A549 treated with AZD9567 at 1 μM for 4 hours (cell line): ENCODE measurements around the gene KRTAP5-2. TPM values are rescaled to one million over a fixed set of nuclear protein-coding genes. Genes with fewer than 3 reads are reported as not detected.

ENCODE experiments used
- total RNA-seq: library from RNA; stranded (reverse); fragments of 200-300 nt; extraction: Qiagen RNA extraction; gene quantifications from 5 replicates; pipeline ENCODE4 v1.2.3, GENCODE V29; 2022; ENCODE audit not compliant: insufficient read depth

Gene KRTAP5-2
- not detected in 5 replicates for total RNA-seq

GRCh38 chr11:1597994-1598380 lies at the start of gene KRTAP5-2:
TSS of gene KRTAP5-2 (minus strand) at chr11:1598294. CDS start at chr11:1598250, 44 bp downstream.

GRCh38 chr11:1629326-1630185 lies 31.5 kb upstream of the KRTAP5-2 start, which contains the start of gene KRTAP5-5:
TSS of gene KRTAP5-5 (plus strand) at chr11:1629775. CDS start at chr11:1629841, 66 bp downstream.

GRCh38 chr11:1622086-1622485 lies 24.0 kb upstream of the KRTAP5-2 start, which contains the start of gene KRTAP5-4:
TSS of gene KRTAP5-4 (minus strand) at chr11:1622138. CDS start at chr11:1622093, 45 bp downstream.

GRCh38 chr11:1608363-1608762 lies 10.3 kb upstream of the KRTAP5-2 start, which contains the start of gene KRTAP5-3:
TSS of gene KRTAP5-3 (minus strand) at chr11:1608463. CDS start at chr11:1608385, 78 bp downstream.

GRCh38 chr11:1584661-1585370 lies 13.3 kb downstream of the KRTAP5-2 start, which contains the start of gene KRTAP5-1:
TSS of gene KRTAP5-1 (minus strand) at chr11:1585283. CDS start at chr11:1585249, 34 bp downstream.

GRCh38 chr11:1572197-1573076 lies 25.7 kb downstream of the KRTAP5-2 start, which contains the start of gene DUSP8:
TSS of gene DUSP8 (minus strand) at chr11:1572271. CDS start at chr11:1565826, 6,445 bp downstream.

Other genes with a start within 250 kb of the KRTAP5-2 start
- 2.9 to 8.6 TPM (median 6.9 TPM) in 5 replicates for gene BRSK2, start 208.4 kb downstream of the KRTAP5-2 start, total RNA-seq
- 37.1 to 51.2 TPM (median 46.1 TPM) in 5 replicates for gene MOB2, start 111.5 kb downstream of the KRTAP5-2 start, total RNA-seq
- gene DUSP8, start 26.0 kb downstream of the KRTAP5-2 start, total RNA-seq = 0.43 to 1.6 TPM (median 0.94 TPM) in 5 replicates
- not detected in 5 replicates for gene KRTAP5-1, start 13.0 kb downstream of the KRTAP5-2 start, total RNA-seq
- gene KRTAP5-3, start 10.2 kb upstream of the KRTAP5-2 start, total RNA-seq = not detected in 5 replicates
- not detected in 5 replicates for gene KRTAP5-4, start 23.8 kb upstream of the KRTAP5-2 start, total RNA-seq
- gene KRTAP5-5, start 31.5 kb upstream of the KRTAP5-2 start, total RNA-seq = not detected in 5 replicates
- not detected in 5 replicates for gene KRTAP5-6, start 98.9 kb upstream of the KRTAP5-2 start, total RNA-seq
- 0.99 to 1.6 TPM (median 1.5 TPM) in 5 replicates for gene IFITM10, start 152.3 kb upstream of the KRTAP5-2 start, total RNA-seq
- 459 to 545 TPM (median 470 TPM) in 5 replicates for gene CTSD, start 165.6 kb upstream of the KRTAP5-2 start, total RNA-seq
- 0.10 to 0.33 TPM (median 0.19 TPM) in 4 of 5 replicates, not detected in the other for gene SYT8, start 236.7 kb upstream of the KRTAP5-2 start, total RNA-seq
- 0.26 TPM in 1 of 5 replicates, not detected in the others for gene TNNI2, start 240.7 kb upstream of the KRTAP5-2 start, total RNA-seq